ENCODE results near the gene WIPI1.

WIPI1 gene

GRCh38 chr17:68456339-68457167 is 743 bp downstream of the WIPI1 start:
- H3K27me3 Mint-ChIP-seq (ENCODE audit: low read depth) = no peaks in the 10 kb centered on the region
- no peaks in the 10 kb centered on the region for H3K9me3 Mint-ChIP-seq
- H3K27ac Mint-ChIP-seq = peak overlapping the region; percentile 73
- peak overlapping the region; percentile 88 for H3K4me3 Mint-ChIP-seq
- H3K36me3 Mint-ChIP-seq (ENCODE audit: low read depth) = peaks cover 13% of the 10 kb centered on the region
- DNase-seq (ENCODE audit: low spot score) = no peak
- peaks cover 60% of the 10 kb centered on the region for H3K4me1 Mint-ChIP-seq (ENCODE audit: low read depth)

GRCh38 chr17:68455901-68456338 is 1.4 kb downstream of the WIPI1 start:
- DNase-seq (ENCODE audit: low spot score) = no peak
- H3K27ac Mint-ChIP-seq = no peak overlapping the region
- H3K9me3 Mint-ChIP-seq = no peaks in the 10 kb centered on the region
- H3K36me3 Mint-ChIP-seq (ENCODE audit: low read depth) = peaks cover 17% of the 10 kb centered on the region
- H3K4me3 Mint-ChIP-seq = peak overlapping the region; percentile 88
- peaks cover 54% of the 10 kb centered on the region for H3K4me1 Mint-ChIP-seq (ENCODE audit: low read depth)
- H3K27me3 Mint-ChIP-seq (ENCODE audit: low read depth) = no peaks in the 10 kb centered on the region

GRCh38 chr17:68453991-68454665 is 3.2 kb downstream of the WIPI1 start:
- no peak overlapping the region for H3K27ac Mint-ChIP-seq
- no peak overlapping the region for H3K4me3 Mint-ChIP-seq
- DNase-seq (ENCODE audit: low spot score) = no peak
- no peaks in the 10 kb centered on the region for H3K9me3 Mint-ChIP-seq
- H3K27me3 Mint-ChIP-seq (ENCODE audit: low read depth) = no peaks in the 10 kb centered on the region
- peaks cover 38% of the 10 kb centered on the region for H3K4me1 Mint-ChIP-seq (ENCODE audit: low read depth)
- peaks cover 29% of the 10 kb centered on the region for H3K36me3 Mint-ChIP-seq (ENCODE audit: low read depth)

GRCh38 chr17:68452724-68453290 is 4.5 kb downstream of the WIPI1 start:
- H3K27ac Mint-ChIP-seq = no peak overlapping the region
- H3K9me3 Mint-ChIP-seq = no peaks in the 10 kb centered on the region
- H3K36me3 Mint-ChIP-seq (ENCODE audit: low read depth) = peaks cover 35% of the 10 kb centered on the region
- H3K27me3 Mint-ChIP-seq (ENCODE audit: low read depth) = no peaks in the 10 kb centered on the region
- no peak overlapping the region for H3K4me3 Mint-ChIP-seq
- peaks cover 26% of the 10 kb centered on the region for H3K4me1 Mint-ChIP-seq (ENCODE audit: low read depth)
- no peak for DNase-seq (ENCODE audit: low spot score)

GRCh38 chr17:68451670-68452354 is 5.5 kb downstream of the WIPI1 start:
- peaks cover 37% of the 10 kb centered on the region for H3K36me3 Mint-ChIP-seq (ENCODE audit: low read depth)
- H3K9me3 Mint-ChIP-seq = no peaks in the 10 kb centered on the region
- H3K27ac Mint-ChIP-seq = no peak overlapping the region
- no peak overlapping the region for H3K4me3 Mint-ChIP-seq
- peaks cover 28% of the 10 kb centered on the region for H3K4me1 Mint-ChIP-seq (ENCODE audit: low read depth)
- H3K27me3 Mint-ChIP-seq (ENCODE audit: low read depth) = no peaks in the 10 kb centered on the region
- no peak for DNase-seq (ENCODE audit: low spot score)

GRCh38 chr17:68450801-68451200 is 6.5 kb downstream of the WIPI1 start:
- no peak for DNase-seq (ENCODE audit: low spot score)
- Mint-ChIP-seq H3K9me3 (no peaks in the 10 kb centered on the region), H3K4me3 (no peak overlapping the region), H3K27ac (no peak overlapping the region), H3K27me3 (ENCODE audit: low read depth) (no peaks in the 10 kb centered on the region), H3K4me1 (ENCODE audit: low read depth) (peaks cover 23% of the 10 kb centered on the region), H3K36me3 (ENCODE audit: low read depth) (peaks cover 40% of the 10 kb centered on the region)

GRCh38 chr17:68450391-68450790 is 6.9 kb downstream of the WIPI1 start:
- Mint-ChIP-seq H3K27me3 (ENCODE audit: low read depth) (no peaks in the 10 kb centered on the region), H3K27ac (no peak overlapping the region), H3K4me3 (no peak overlapping the region), H3K36me3 (ENCODE audit: low read depth) (peaks cover 41% of the 10 kb centered on the region), H3K4me1 (ENCODE audit: low read depth) (peaks cover 21% of the 10 kb centered on the region), H3K9me3 (no peaks in the 10 kb centered on the region)
- no peak for DNase-seq (ENCODE audit: low spot score)

- no peaks in the 10 kb centered on the region for H3K9me3 Mint-ChIP-seq
- no peak for DNase-seq (ENCODE audit: low spot score)
- H3K4me3 Mint-ChIP-seq = no peak overlapping the region
- peaks cover 16% of the 10 kb centered on the region for H3K4me1 Mint-ChIP-seq (ENCODE audit: low read depth)
- no peaks in the 10 kb centered on the region for H3K27me3 Mint-ChIP-seq (ENCODE audit: low read depth)
- no peak overlapping the region for H3K27ac Mint-ChIP-seq
- peaks cover 45% of the 10 kb centered on the region for H3K36me3 Mint-ChIP-seq (ENCODE audit: low read depth)
Observed at GRCh38 chr17:68449021-68449739, 8.1 kb downstream of the WIPI1 start.

- no peak for DNase-seq (ENCODE audit: low spot score)
- H3K9me3 Mint-ChIP-seq = no peaks in the 10 kb centered on the region
- no peaks in the 10 kb centered on the region for H3K27me3 Mint-ChIP-seq (ENCODE audit: low read depth)
- H3K4me3 Mint-ChIP-seq = no peak overlapping the region
- H3K36me3 Mint-ChIP-seq (ENCODE audit: low read depth) = peaks cover 37% of the 10 kb centered on the region
- no peak overlapping the region for H3K27ac Mint-ChIP-seq
- peaks cover 10% of the 10 kb centered on the region for H3K4me1 Mint-ChIP-seq (ENCODE audit: low read depth)
Observed at GRCh38 chr17:68446626-68447041, 10.7 kb downstream of the WIPI1 start.

- no peak for DNase-seq (ENCODE audit: low spot score)
- Mint-ChIP-seq H3K4me1 (ENCODE audit: low read depth) (peaks cover 19% of the 10 kb centered on the region), H3K36me3 (ENCODE audit: low read depth) (peaks cover 32% of the 10 kb centered on the region), H3K27ac (no peak overlapping the region), H3K27me3 (ENCODE audit: low read depth) (no peaks in the 10 kb centered on the region), H3K4me3 (no peak overlapping the region), H3K9me3 (no peaks in the 10 kb centered on the region)
Observed at GRCh38 chr17:68445671-68446070, 11.6 kb downstream of the WIPI1 start.

GRCh38 chr17:68443972-68444464 is 13.3 kb downstream of the WIPI1 start:
- Mint-ChIP-seq H3K9me3 (no peaks in the 10 kb centered on the region), H3K36me3 (ENCODE audit: low read depth) (peaks cover 25% of the 10 kb centered on the region)
- DNase-seq (ENCODE audit: low spot score) = no peak

GRCh38 chr17:68441070-68441770 is 16.1 kb downstream of the WIPI1 start:
- H3K27me3 Mint-ChIP-seq (ENCODE audit: low read depth) = no peaks in the 10 kb centered on the region

More at GRCh38 chr17:68443972-68444464, 13.3 kb downstream of the WIPI1 start:
- Mint-ChIP-seq H3K4me1 (ENCODE audit: low read depth) (peaks cover 30% of the 10 kb centered on the region), H3K27ac (no peak overlapping the region), H3K4me3 (no peak overlapping the region), H3K27me3 (ENCODE audit: low read depth) (no peaks in the 10 kb centered on the region)

GRCh38 chr17:68440526-68440925 is 16.8 kb downstream of the WIPI1 start:
- Mint-ChIP-seq H3K36me3 (ENCODE audit: low read depth) (peaks cover 27% of the 10 kb centered on the region), H3K9me3 (no peaks in the 10 kb centered on the region), H3K4me3 (no peak overlapping the region), H3K27ac (no peak overlapping the region), H3K4me1 (ENCODE audit: low read depth) (peaks cover 54% of the 10 kb centered on the region), H3K27me3 (ENCODE audit: low read depth) (no peaks in the 10 kb centered on the region)
- DNase-seq (ENCODE audit: low spot score) = no peak

More at GRCh38 chr17:68441070-68441770, 16.1 kb downstream of the WIPI1 start:
- H3K4me1 Mint-ChIP-seq (ENCODE audit: low read depth) = peaks cover 48% of the 10 kb centered on the region
- no peaks in the 10 kb centered on the region for H3K9me3 Mint-ChIP-seq
- H3K4me3 Mint-ChIP-seq = peak overlapping the region; percentile 16
- peaks cover 22% of the 10 kb centered on the region for H3K36me3 Mint-ChIP-seq (ENCODE audit: low read depth)
- no peak for DNase-seq (ENCODE audit: low spot score)
- peak overlapping the region; percentile 68 for H3K27ac Mint-ChIP-seq
